Left ventricle myocardium inferior (tissue), 1 donor: ENCODE data around the gene DSG3. TPM values are rescaled to one million over a fixed set of nuclear protein-coding genes. Genes with fewer than 3 reads are reported as not detected.

ENCODE experiments used
- DNase-seq: peaks from one replicate; pipeline ENCODE4 v3.0.0-alpha.2; 2020
- H3K27ac ChIP-seq: fragments of 200-600 bp; replicated peaks from 2 replicates; pipeline ENCODE4 v1.8.0; 2021
- H3K27me3 ChIP-seq: fragments of 200-600 bp; 2 replicates; pipeline ENCODE4 v1.8.0; 2021; ENCODE audit warnings: low read depth
- H3K36me3 ChIP-seq: fragments of 200-600 bp; 2 replicates; pipeline ENCODE4 v1.8.0; 2021
- H3K4me1 ChIP-seq: fragments of 200-600 bp; 2 replicates; pipeline ENCODE4 v1.8.0; 2021
- H3K4me3 ChIP-seq: fragments of 200-600 bp; 2 replicates; pipeline ENCODE4 v1.8.0; 2021; ENCODE audit warnings: mild to moderate bottlenecking, moderate library complexity
- H3K9me3 ChIP-seq: fragments of 200-600 bp; replicated peaks from 2 replicates; pipeline ENCODE4 v1.8.0; 2021
- intact Hi-C: fragments of 100-400 bp; cut with micrococcal nuclease; formaldehyde crosslinking; loops from one replicate; pipeline ENCODE4 v1.11.0; 2022
- total RNA-seq: library from RNA; stranded (reverse); fragmentation: NEBNext Ultra II Directional; extraction: Animal tissue kit (Norgen Biotek cat#: 25700); gene quantifications from one replicate; pipeline ENCODE4 v1.2.1, GENCODE V29; 2021
- TF ChIP-seq, protein P1 (sequence below): fragments of 200-600 bp; IDR thresholded peaks from 2 replicates; pipeline ENCODE4 v1.8.0; 2021; ENCODE audit warnings: antibody characterized with exemption, mild to moderate bottlenecking, borderline replicate concordance
- donor health status: DM: no; HTN: yes; CAD: no; lungs with severe emphysema.

Gene DSG3
- total RNA-seq, 1 donor from 2014 or later = not detected

DNA sequence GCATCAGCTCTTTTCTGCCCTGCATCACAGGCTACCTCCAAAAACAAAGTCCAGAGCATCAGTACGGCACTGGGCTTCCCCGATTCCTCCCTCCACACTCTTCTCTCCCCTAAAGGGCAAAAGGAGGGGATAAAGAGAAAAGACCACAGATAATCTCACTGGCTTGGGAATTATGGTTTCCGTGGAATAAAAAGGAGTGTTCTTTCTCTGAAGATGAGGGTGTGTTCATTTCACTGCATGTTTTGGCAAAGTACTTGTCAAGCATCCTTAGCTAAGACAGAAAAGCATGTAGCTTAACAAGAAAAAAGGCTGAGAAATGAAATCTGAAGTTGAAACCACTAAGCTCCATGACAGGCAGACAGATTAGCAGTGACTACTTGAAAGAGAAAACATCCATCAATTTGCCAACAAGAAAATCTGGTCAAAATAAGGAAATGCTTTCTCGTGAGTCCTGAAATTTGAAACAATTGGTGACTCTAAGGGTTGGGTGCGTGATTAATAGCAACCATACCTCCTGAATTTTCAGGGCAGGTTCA lies 20.6 kb upstream of the DSG3 start:
- H3K4me1 ChIP-seq = no peaks in the 10 kb centered on the region
- intact Hi-C loops = no loop called here
- no peak overlapping the region for H3K4me3 ChIP-seq
- H3K9me3 ChIP-seq = peaks cover 10% of the 10 kb centered on the region
- H3K27ac ChIP-seq = no peak overlapping the region
- TF ChIP-seq, protein P1, sequence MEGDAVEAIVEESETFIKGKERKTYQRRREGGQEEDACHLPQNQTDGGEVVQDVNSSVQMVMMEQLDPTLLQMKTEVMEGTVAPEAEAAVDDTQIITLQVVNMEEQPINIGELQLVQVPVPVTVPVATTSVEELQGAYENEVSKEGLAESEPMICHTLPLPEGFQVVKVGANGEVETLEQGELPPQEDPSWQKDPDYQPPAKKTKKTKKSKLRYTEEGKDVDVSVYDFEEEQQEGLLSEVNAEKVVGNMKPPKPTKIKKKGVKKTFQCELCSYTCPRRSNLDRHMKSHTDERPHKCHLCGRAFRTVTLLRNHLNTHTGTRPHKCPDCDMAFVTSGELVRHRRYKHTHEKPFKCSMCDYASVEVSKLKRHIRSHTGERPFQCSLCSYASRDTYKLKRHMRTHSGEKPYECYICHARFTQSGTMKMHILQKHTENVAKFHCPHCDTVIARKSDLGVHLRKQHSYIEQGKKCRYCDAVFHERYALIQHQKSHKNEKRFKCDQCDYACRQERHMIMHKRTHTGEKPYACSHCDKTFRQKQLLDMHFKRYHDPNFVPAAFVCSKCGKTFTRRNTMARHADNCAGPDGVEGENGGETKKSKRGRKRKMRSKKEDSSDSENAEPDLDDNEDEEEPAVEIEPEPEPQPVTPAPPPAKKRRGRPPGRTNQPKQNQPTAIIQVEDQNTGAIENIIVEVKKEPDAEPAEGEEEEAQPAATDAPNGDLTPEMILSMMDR = no peak
- no peak for DNase-seq
- H3K36me3 ChIP-seq = no peaks in the 10 kb centered on the region
- H3K27me3 ChIP-seq = no peaks in the 10 kb centered on the region

GRCh38 chr18:31428211-31428610 lies 19.3 kb upstream of the DSG3 start:
- DNase-seq = no peak
- TF ChIP-seq, protein P1 = no peak
- Histone ChIP-seq H3K36me3 (no peaks in the 10 kb centered on the region), H3K4me1 (no peaks in the 10 kb centered on the region), H3K4me3 (no peak overlapping the region), H3K9me3 (peaks cover 23% of the 10 kb centered on the region), H3K27me3 (no peaks in the 10 kb centered on the region), H3K27ac (no peak overlapping the region)
- intact Hi-C loops = no loop called here

GRCh38 chr18:31429623-31430022 lies 17.9 kb upstream of the DSG3 start:
- intact Hi-C loops = no loop called here

DNA sequence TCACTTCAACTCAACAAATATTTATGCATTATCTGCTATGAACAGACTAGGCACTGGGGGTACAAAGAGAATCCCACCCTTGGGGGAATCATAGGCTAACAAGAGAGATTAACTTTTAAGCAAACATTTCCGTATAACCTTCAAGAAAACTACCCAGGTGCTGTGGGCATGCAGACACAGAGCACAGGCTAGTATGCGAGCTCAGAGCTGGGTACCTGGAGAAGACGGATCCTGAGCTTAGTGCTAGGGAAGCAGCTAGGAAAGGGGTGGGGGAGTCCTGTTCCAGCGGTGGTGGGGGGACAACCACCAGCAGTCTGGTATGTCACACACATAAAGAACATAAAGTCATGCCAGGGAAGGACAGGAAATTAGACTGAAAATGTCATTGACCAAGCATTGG lies 17.5 kb upstream of the DSG3 start:
- H3K27me3 ChIP-seq = no peaks in the 10 kb centered on the region
- H3K4me1 ChIP-seq = no peaks in the 10 kb centered on the region
- H3K27ac ChIP-seq = no peak overlapping the region
- TF ChIP-seq, protein P1 = no peak
- H3K36me3 ChIP-seq = no peaks in the 10 kb centered on the region
- intact Hi-C loops = no loop called here
- peaks cover 24% of the 10 kb centered on the region for H3K9me3 ChIP-seq
- no peak for DNase-seq
- no peak overlapping the region for H3K4me3 ChIP-seq

More at GRCh38 chr18:31429623-31430022, 17.9 kb upstream of the DSG3 start:
- Histone ChIP-seq H3K4me3 (no peak overlapping the region), H3K27ac (no peak overlapping the region), H3K27me3 (no peaks in the 10 kb centered on the region), H3K36me3 (no peaks in the 10 kb centered on the region), H3K4me1 (no peaks in the 10 kb centered on the region), H3K9me3 (peaks cover 24% of the 10 kb centered on the region)
- DNase-seq = no peak
- TF ChIP-seq, protein P1 = no peak

GRCh38 chr18:31430554-31430953 lies 17.0 kb upstream of the DSG3 start:
- Histone ChIP-seq H3K27me3 (no peaks in the 10 kb centered on the region), H3K27ac (no peak overlapping the region), H3K36me3 (no peaks in the 10 kb centered on the region), H3K4me1 (no peaks in the 10 kb centered on the region), H3K9me3 (peaks cover 24% of the 10 kb centered on the region), H3K4me3 (no peak overlapping the region)
- TF ChIP-seq, protein P1 = no peak
- no peak for DNase-seq
- intact Hi-C loops = no loop called here

- Histone ChIP-seq H3K36me3 (no peaks in the 10 kb centered on the region), H3K4me3 (no peak overlapping the region), H3K27me3 (no peaks in the 10 kb centered on the region), H3K4me1 (no peaks in the 10 kb centered on the region), H3K27ac (no peak overlapping the region), H3K9me3 (peaks cover 24% of the 10 kb centered on the region)
- TF ChIP-seq, protein P1 = no peak
- DNase-seq = no peak
- intact Hi-C loops = no loop called here
Measured at GRCh38 chr18:31432316-31432715, 15.2 kb upstream of the DSG3 start.
